Stomach (tissue), 4 donors: ENCODE results near the gene GRIN2C.

Experiments
- POLR2A ChIP-seq, 4 donors: fragments of 450-650 bp; IDR thresholded peaks; one replicate each; pipeline ENCODE4 v1.6.1; 2016; ENCODE audit warnings: antibody characterized with exemption in 4 of 4, control low read depth in 2 of 4, mild to moderate bottlenecking in 1 of 4, moderate library complexity in 1 of 4
- POLR2AphosphoS5 ChIP-seq, 3 donors: sonication (generic); formaldehyde crosslinking; IDR thresholded peaks; one replicate each; pipeline ENCODE4 v1.6.1; 2016; ENCODE audit warnings: antibody characterized with exemption in 3 of 3
- TF ChIP-seq, protein P1 (sequence below), 7 experiments: fragments of 450-650 bp in 4 of 7; fragments of 200-600 bp in 3 of 7; sonication (generic) in 3 of 7; IDR thresholded peaks; one replicate each; pipeline ENCODE4 v1.5.1; 2016 to 2019; ENCODE audit warnings: antibody characterized with exemption in 7 of 7, control low read depth in 2 of 7, mild to moderate bottlenecking in 1 of 7

GRCh38 chr17:74863420-74864296, 4.0 kb upstream of the GRIN2C start:
- TF ChIP-seq, protein P1, sequence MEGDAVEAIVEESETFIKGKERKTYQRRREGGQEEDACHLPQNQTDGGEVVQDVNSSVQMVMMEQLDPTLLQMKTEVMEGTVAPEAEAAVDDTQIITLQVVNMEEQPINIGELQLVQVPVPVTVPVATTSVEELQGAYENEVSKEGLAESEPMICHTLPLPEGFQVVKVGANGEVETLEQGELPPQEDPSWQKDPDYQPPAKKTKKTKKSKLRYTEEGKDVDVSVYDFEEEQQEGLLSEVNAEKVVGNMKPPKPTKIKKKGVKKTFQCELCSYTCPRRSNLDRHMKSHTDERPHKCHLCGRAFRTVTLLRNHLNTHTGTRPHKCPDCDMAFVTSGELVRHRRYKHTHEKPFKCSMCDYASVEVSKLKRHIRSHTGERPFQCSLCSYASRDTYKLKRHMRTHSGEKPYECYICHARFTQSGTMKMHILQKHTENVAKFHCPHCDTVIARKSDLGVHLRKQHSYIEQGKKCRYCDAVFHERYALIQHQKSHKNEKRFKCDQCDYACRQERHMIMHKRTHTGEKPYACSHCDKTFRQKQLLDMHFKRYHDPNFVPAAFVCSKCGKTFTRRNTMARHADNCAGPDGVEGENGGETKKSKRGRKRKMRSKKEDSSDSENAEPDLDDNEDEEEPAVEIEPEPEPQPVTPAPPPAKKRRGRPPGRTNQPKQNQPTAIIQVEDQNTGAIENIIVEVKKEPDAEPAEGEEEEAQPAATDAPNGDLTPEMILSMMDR (IDR thresholded peaks at IDR 0.05): no peak
- no peak for TF ChIP-seq POLR2A (IDR thresholded peaks at IDR 0.05)
- TF ChIP-seq POLR2AphosphoS5 (IDR thresholded peaks at IDR 0.05): no peak
